ENCODE measurements around the gene CRYBA1.

The CRYBA1 gene

GRCh38 chr17:29243792-29244191 is 2.9 kb upstream of the CRYBA1 start:
- DNase-seq (ENCODE audit: low spot score), result peak; percentile 44
- in situ Hi-C loops (cut with MboI; ENCODE audit: low pct_unique_long_range_greater_than_20kb, low sequenced_read_pairs, unreplicated experiment), result no loop called here
- peak; percentile 36 for TF ChIP-seq CTCF (IDR thresholded peaks at IDR 0.05; ENCODE audit: extremely low read depth, insufficient read depth, missing control alignments)

- no peak for DNase-seq (ENCODE audit: low spot score)
- in situ Hi-C loops (cut with MboI; ENCODE audit: low pct_unique_long_range_greater_than_20kb, low sequenced_read_pairs, unreplicated experiment), result no loop called here
- TF ChIP-seq CTCF (IDR thresholded peaks at IDR 0.05; ENCODE audit: extremely low read depth, insufficient read depth, missing control alignments), result no peak
Measured at GRCh38 chr17:29245401-29245800, 1.3 kb upstream of the CRYBA1 start.

- no peak for DNase-seq (ENCODE audit: low spot score)
- in situ Hi-C loops (cut with MboI; ENCODE audit: low pct_unique_long_range_greater_than_20kb, low sequenced_read_pairs, unreplicated experiment), result no loop called here
- no peak for TF ChIP-seq CTCF (IDR thresholded peaks at IDR 0.05; ENCODE audit: extremely low read depth, insufficient read depth, missing control alignments)
Measured at GRCh38 chr17:29247219-29247618, 560 bp downstream of the CRYBA1 start.

- TF ChIP-seq CTCF (IDR thresholded peaks at IDR 0.05; ENCODE audit: extremely low read depth, insufficient read depth, missing control alignments), result no peak
- in situ Hi-C loops (cut with MboI; ENCODE audit: low pct_unique_long_range_greater_than_20kb, low sequenced_read_pairs, unreplicated experiment), result no loop called here
Measured at GRCh38 chr17:29248845-29249244, 2.2 kb downstream of the CRYBA1 start.

GRCh38 chr17:29250666-29251065 is 4.0 kb downstream of the CRYBA1 start:
- no peak for TF ChIP-seq CTCF (IDR thresholded peaks at IDR 0.05; ENCODE audit: extremely low read depth, insufficient read depth, missing control alignments)
- in situ Hi-C loops (cut with MboI; ENCODE audit: low pct_unique_long_range_greater_than_20kb, low sequenced_read_pairs, unreplicated experiment), result no loop called here
- DNase-seq (ENCODE audit: low spot score), result no peak

More at GRCh38 chr17:29248845-29249244, 2.2 kb downstream of the CRYBA1 start:
- no peak for DNase-seq (ENCODE audit: low spot score)

- in situ Hi-C loops (cut with MboI; ENCODE audit: low pct_unique_long_range_greater_than_20kb, low sequenced_read_pairs, unreplicated experiment), result no loop called here
- DNase-seq (ENCODE audit: low spot score), result no peak
- no peak for TF ChIP-seq CTCF (IDR thresholded peaks at IDR 0.05; ENCODE audit: extremely low read depth, insufficient read depth, missing control alignments)
Measured at GRCh38 chr17:29251184-29251583, 4.5 kb downstream of the CRYBA1 start.
